Natural killer cell treated with Interleukin-12 subunit alpha and Interleukin-12 subunit beta and Interleukin-15 and Interleukin-18, amount 100 ng/mL, for 72 hours (primary cell): ENCODE data around the gene EBPL. TPM values are rescaled to one million over a fixed set of nuclear protein-coding genes. Genes with fewer than 3 reads are reported as not detected.
"Not testable (repeated sequence)": the region's sequence is repeated elsewhere in the genome, so short reads cannot be mapped to it uniquely, and the experiment has no call there.

ENCODE experiments used
- ATAC-seq, 2 donors: fragments of 150-1000 bp; cut with Tn5 transposase in 1 of 2; sonication (Bioruptor Pico), chemical (Tn5 transposase) in 1 of 2; 2 replicates each; pipeline ENCODE4 v1.10.0; 2021
- DNase-seq: peaks from one replicate; pipeline ENCODE4 v3.0.0; 2022; ENCODE audit warnings: low spot score
- H3K27ac Mint-ChIP-seq, 2 donors: 1 replicate in 1 of 2; 2 replicates in 1 of 2; pipeline ENCODE4 v1.8.0; 2022; ENCODE audit warnings: mixed read lengths in 2 of 2, mild to moderate bottlenecking in 1 of 2, moderate library complexity in 1 of 2
- H3K27me3 Mint-ChIP-seq, 2 donors: 1 replicate in 1 of 2; 2 replicates in 1 of 2; pipeline ENCODE4 v1.8.0; 2022; ENCODE audit warnings: mixed read lengths in 2 of 2
- H3K36me3 Mint-ChIP-seq: one replicate; pipeline ENCODE4 v1.8.0; 2022; ENCODE audit warnings: mixed read lengths
- H3K4me1 Mint-ChIP-seq, 2 donors: 1 replicate in 1 of 2; 2 replicates in 1 of 2; pipeline ENCODE4 v1.8.0; 2022; ENCODE audit warnings: low read depth in 2 of 2, mixed read lengths in 2 of 2, mild to moderate bottlenecking in 1 of 2
- H3K4me3 Mint-ChIP-seq: one replicate; pipeline ENCODE4 v1.8.0; 2022; ENCODE audit warnings: mixed read lengths
- H3K9me3 Mint-ChIP-seq: 2 replicates; pipeline ENCODE4 v1.8.0; 2022; ENCODE audit warnings: mixed read lengths
- total RNA-seq, 2 donors: library from RNA; stranded (reverse); gene quantifications; one replicate each; pipeline ENCODE4 v1.2.3, GENCODE V29; 2022

The EBPL gene
- total RNA-seq, 2 donors from 2014 or later = 20.1 to 39.0 TPM

GRCh38 chr13:49615836-49616675, 75.2 kb downstream of the EBPL start:
- no peaks in the 10 kb centered on the region for H3K4me1 Mint-ChIP-seq
- no peaks in the 10 kb centered on the region for H3K27me3 Mint-ChIP-seq
- ATAC-seq (no peak), DNase-seq (no peak)
- H3K4me3 Mint-ChIP-seq = no peak overlapping the region
- no peaks in the 10 kb centered on the region for H3K36me3 Mint-ChIP-seq
- no peaks in the 10 kb centered on the region for H3K9me3 Mint-ChIP-seq
- H3K27ac Mint-ChIP-seq = no peak overlapping the region

GRCh38 chr13:49612042-49612441, 79.2 kb downstream of the EBPL start:
- ATAC-seq, DNase-seq, H3K27me3 Mint-ChIP-seq, H3K36me3 Mint-ChIP-seq, H3K4me3 Mint-ChIP-seq, H3K4me1 Mint-ChIP-seq, H3K9me3 Mint-ChIP-seq, H3K27ac Mint-ChIP-seq: not testable (repeated sequence)

Other genes with a start within 250 kb of the EBPL start
- gene CAB39L, start 247.4 kb downstream of the EBPL start, total RNA-seq = 1 to 10 TPM; 6.4 to 8.1 TPM
- 10 to 100 TPM in 1 of 2 donors, 1 to 10 TPM in 1; 9.8 to 14.0 TPM for gene SETDB2, start 247.2 kb downstream of the EBPL start, total RNA-seq
- 10 to 100 TPM; 58.2 to 78.2 TPM for gene PHF11, start 195.5 kb downstream of the EBPL start, total RNA-seq
- 10 to 100 TPM; 13.0 to 21.3 TPM for gene RCBTB1, start 105.9 kb downstream of the EBPL start, total RNA-seq
- gene ARL11, start 63.0 kb downstream of the EBPL start, total RNA-seq = under 1 TPM; 0.48 to 0.50 TPM
- 10 to 100 TPM; 44.8 to 50.2 TPM for gene KPNA3, start 101.2 kb upstream of the EBPL start, total RNA-seq
- 1 to 10 TPM; 5.2 to 8.0 TPM for gene SPRYD7, start 244.9 kb upstream of the EBPL start, total RNA-seq